WTC11 (cell line): Measurements from ENCODE around the gene ZNF670. TPM values are rescaled to one million over a fixed set of nuclear protein-coding genes. Genes with fewer than 3 reads are reported as not detected.
"Not testable (repeated sequence)": the region's sequence is repeated elsewhere in the genome, so short reads cannot be mapped to it uniquely, and the experiment has no call there.

ENCODE experiments used
- ATAC-seq: fragments of 200-7000 bp; cut with Tn5 transposase; 2 replicates; pipeline ENCODE4 v1.10.0; 2021; ENCODE audit warnings: mild to moderate bottlenecking, moderate library complexity
- CTCF ChIA-PET: fragments of 300-600 bp; sonication (Branson Sonifier 250); formaldehyde crosslinking; loops from one replicate; lab custom pipeline; 2021; ENCODE audit warnings: antibody characterized with exemption; lab: Charles Lee
- POLR2A ChIA-PET: fragments of 350-600 bp; sonication (Branson Sonifier 250); formaldehyde crosslinking; loops from one replicate; lab custom pipeline; 2021; ENCODE audit warnings: antibody characterized with exemption; lab: Charles Lee
- DNase-seq: peaks from one replicate; pipeline ENCODE4 v3.0.0; 2021; ENCODE audit warnings: low spot score
- H3K27ac Mint-ChIP-seq: 2 replicates; pipeline ENCODE4 v1.8.0; 2021; ENCODE audit warnings: mixed read lengths
- H3K27me3 Mint-ChIP-seq: 2 replicates; pipeline ENCODE4 v1.8.0; 2021; ENCODE audit warnings: low read depth, mild to moderate bottlenecking, moderate library complexity, mixed read lengths
- H3K36me3 Mint-ChIP-seq: 2 replicates; pipeline ENCODE4 v1.8.0; 2021; ENCODE audit warnings: mixed read lengths
- H3K4me1 Mint-ChIP-seq: 2 replicates; pipeline ENCODE4 v1.8.0; 2022; ENCODE audit warnings: mixed read lengths
- H3K4me3 Mint-ChIP-seq: 2 replicates; pipeline ENCODE4 v1.8.0; 2021; ENCODE audit warnings: mild to moderate bottlenecking, moderate library complexity, mixed read lengths
- H3K9me3 Mint-ChIP-seq: 2 replicates; pipeline ENCODE4 v1.8.0; 2021; ENCODE audit warnings: mixed read lengths
- AFF4 ChIP-seq: sonication (generic); formaldehyde crosslinking; IDR thresholded peaks from 2 replicates; pipeline ENCODE4 v1.8.1; 2023; ENCODE audit warnings: mild to moderate bottlenecking, missing genetic modification reagents, borderline replicate concordance
- ATF1 ChIP-seq: sonication (generic); formaldehyde crosslinking; IDR thresholded peaks from 2 replicates; pipeline ENCODE4 v1.8.1; 2023; ENCODE audit warnings: mild to moderate bottlenecking, moderate library complexity, missing genetic modification reagents
- CREB1 ChIP-seq: sonication (generic); formaldehyde crosslinking; IDR thresholded peaks from 2 replicates; pipeline ENCODE4 v1.8.0; 2023; ENCODE audit warnings: mild to moderate bottlenecking, missing genetic modification reagents
- CREM ChIP-seq: sonication (generic); formaldehyde crosslinking; IDR thresholded peaks from 2 replicates; pipeline ENCODE4 v1.8.1; 2022; ENCODE audit warnings: mild to moderate bottlenecking, missing genetic modification reagents, moderate library complexity
- EMX1 ChIP-seq: fragments of 250-450 bp; sonication (Bioruptor Pico); IDR thresholded peaks from 2 replicates; pipeline ENCODE4 v1.8.0; 2021; ENCODE audit warnings: mild to moderate bottlenecking
- GABPB1 ChIP-seq: sonication (generic); formaldehyde crosslinking; IDR thresholded peaks from 2 replicates; pipeline ENCODE4 v1.8.1; 2023; ENCODE audit warnings: mild to moderate bottlenecking, missing genetic modification reagents
- MLX ChIP-seq: sonication (generic); formaldehyde crosslinking; IDR thresholded peaks from 2 replicates; pipeline ENCODE4 v1.8.1; 2023; ENCODE audit warnings: mild to moderate bottlenecking, missing genetic modification reagents, moderate library complexity
- PREB ChIP-seq: sonication (generic); formaldehyde crosslinking; IDR thresholded peaks from 2 replicates; pipeline ENCODE4 v1.8.1; 2022; ENCODE audit warnings: mild to moderate bottlenecking, missing genetic modification reagents, moderate library complexity, borderline replicate concordance
- STAT6 ChIP-seq: sonication (generic); formaldehyde crosslinking; conservative IDR thresholded peaks from 2 replicates; pipeline ENCODE4 v1.8.1; 2023; ENCODE audit warnings: mild to moderate bottlenecking, low read depth, missing genetic modification reagents, moderate library complexity
- TEAD4 ChIP-seq: sonication (generic); formaldehyde crosslinking; IDR thresholded peaks from 2 replicates; pipeline ENCODE4 v1.8.0; 2022; ENCODE audit warnings: mild to moderate bottlenecking, missing genetic modification reagents
- ZNF263 ChIP-seq: sonication (generic); formaldehyde crosslinking; IDR thresholded peaks from 2 replicates; pipeline ENCODE4 v1.8.1; 2022; ENCODE audit warnings: low read depth, mild to moderate bottlenecking, moderate library complexity, missing genetic modification reagents
- total RNA-seq: library from RNA; stranded (reverse); gene quantifications from 3 replicates; pipeline ENCODE4 v1.2.3, GENCODE V29; 2021
- TF ChIP-seq, protein P1 (sequence below): sonication (generic); formaldehyde crosslinking; IDR thresholded peaks from 2 replicates; pipeline ENCODE4 v1.8.1; 2022; ENCODE audit warnings: mild to moderate bottlenecking, moderate library complexity, missing genetic modification reagents

ZNF670 gene
- total RNA-seq, 1 experiment from 2014 or later = 11.1 TPM

- no peak for DNase-seq
- Mint-ChIP-seq H3K27me3 (peaks cover 10% of the 10 kb centered on the region), H3K27ac (no peak overlapping the region), H3K36me3 (peaks cover 98% of the 10 kb centered on the region), H3K9me3 (peaks cover 94% of the 10 kb centered on the region), H3K4me3 (no peak overlapping the region), H3K4me1 (no peaks in the 10 kb centered on the region)
- POLR2A ChIA-PET = no interaction called here
- no peak for ATAC-seq
- CTCF ChIA-PET = no interaction called here
- TF ChIP-seq EMX1 (CRISPR knock-in tag) (no peak), CREM (no peak), STAT6 (CRISPR knock-in tag) (no peak), MLX (CRISPR knock-in tag) (no peak), AFF4 (no peak)
Measured at GRCh38 chr1:247043406-247043805, 35.2 kb downstream of the ZNF670 start.

DNA sequence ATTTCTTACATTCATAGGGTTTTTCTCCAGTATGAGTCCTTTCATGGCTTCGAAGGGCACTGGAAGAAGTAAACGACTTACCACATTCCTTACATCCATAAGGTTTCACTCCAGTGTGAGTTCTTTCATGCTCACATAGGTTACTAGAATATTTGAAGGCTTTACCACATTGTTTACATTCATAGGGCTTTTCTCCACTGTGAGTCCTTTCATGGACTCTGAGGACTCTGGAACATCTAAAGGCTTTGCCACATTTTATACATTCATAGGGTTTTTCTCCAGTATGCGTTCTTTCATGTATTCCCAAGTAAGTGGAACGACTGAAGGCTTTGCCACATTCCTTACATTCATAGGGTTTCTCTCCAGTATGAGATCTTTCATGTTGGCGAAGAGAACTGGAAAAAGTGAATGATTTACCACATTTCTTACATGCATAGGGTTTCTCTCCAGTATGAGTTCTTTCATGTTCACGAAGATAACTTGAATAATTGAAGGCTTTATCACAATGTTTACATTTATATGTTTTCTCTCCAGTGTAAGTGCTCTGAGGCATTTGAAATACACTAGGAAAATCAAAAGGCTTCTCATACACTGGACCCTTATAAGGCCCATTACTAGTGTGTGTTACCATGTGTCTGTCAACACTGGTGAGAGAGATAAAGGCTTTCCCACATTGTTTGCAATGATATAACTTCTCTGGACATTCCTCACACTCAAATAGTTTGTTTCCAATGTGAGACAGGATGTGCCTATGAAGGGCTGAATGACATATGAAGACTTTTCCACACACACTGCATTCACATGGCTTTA lies 40.9 kb downstream of the ZNF670 start:
- Mint-ChIP-seq H3K4me3 (no peak overlapping the region), H3K27me3 (peaks cover 4% of the 10 kb centered on the region; the same call in 1 of the 2 replicates), H3K27ac (no peak overlapping the region), H3K4me1 (no peaks in the 10 kb centered on the region), H3K36me3 (peaks cover 94% of the 10 kb centered on the region), H3K9me3 (peaks cover 91% of the 10 kb centered on the region)
- POLR2A ChIA-PET = interaction anchor here (0.6 kb wide), 1 partner anchor 118 kb away, joined by 4 read pairs; no protein-coding TSS in a partner anchor
- CTCF ChIA-PET = no interaction called here
- no peak for ATAC-seq
- DNase-seq = no peak
- TF ChIP-seq ZNF263 (CRISPR knock-in tag) = no peak
- TF ChIP-seq EMX1 (CRISPR knock-in tag) = no peak
- no peak for TF ChIP-seq CREB1
- TF ChIP-seq, protein P1, sequence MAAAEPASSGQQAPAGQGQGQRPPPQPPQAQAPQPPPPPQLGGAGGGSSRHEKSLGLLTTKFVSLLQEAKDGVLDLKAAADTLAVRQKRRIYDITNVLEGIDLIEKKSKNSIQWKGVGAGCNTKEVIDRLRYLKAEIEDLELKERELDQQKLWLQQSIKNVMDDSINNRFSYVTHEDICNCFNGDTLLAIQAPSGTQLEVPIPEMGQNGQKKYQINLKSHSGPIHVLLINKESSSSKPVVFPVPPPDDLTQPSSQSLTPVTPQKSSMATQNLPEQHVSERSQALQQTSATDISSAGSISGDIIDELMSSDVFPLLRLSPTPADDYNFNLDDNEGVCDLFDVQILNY (CRISPR knock-in tag) = no peak
- no peak for TF ChIP-seq GABPB1 (CRISPR knock-in tag)
- no peak for TF ChIP-seq PREB (CRISPR knock-in tag)
- no peak for TF ChIP-seq CREM
- no peak for TF ChIP-seq ATF1 (CRISPR knock-in tag)
- TF ChIP-seq TEAD4 (CRISPR knock-in tag) = no peak
- TF ChIP-seq, all 79 proteins: peak for 0

GRCh38 chr1:247032306-247032705 lies 46.3 kb downstream of the ZNF670 start:
- peaks cover 78% of the 10 kb centered on the region for H3K36me3 Mint-ChIP-seq
- POLR2A ChIA-PET, ATAC-seq, CTCF ChIA-PET, H3K27ac Mint-ChIP-seq, DNase-seq, H3K4me3 Mint-ChIP-seq, H3K4me1 Mint-ChIP-seq: not testable (repeated sequence)
- H3K9me3 Mint-ChIP-seq = peaks cover 80% of the 10 kb centered on the region
- peaks cover 23% of the 10 kb centered on the region for H3K27me3 Mint-ChIP-seq

Other genes starting within 250 kb of the ZNF670 start
- 37.7 to 46.4 TPM (median 39.2 TPM) in 3 replicates for gene AHCTF1, start 146.9 kb downstream of the ZNF670 start, total RNA-seq
- 29.4 to 32.6 TPM (median 29.4 TPM) in 3 replicates for gene ZNF695, start 70.8 kb downstream of the ZNF670 start, total RNA-seq
- gene ZNF669, start 25.5 kb upstream of the ZNF670 start, total RNA-seq = 15.2 to 18.3 TPM (median 16.6 TPM) in 3 replicates
- 31.8 to 33.8 TPM (median 33.0 TPM) in 3 replicates for gene ZNF124, start 93.2 kb upstream of the ZNF670 start, total RNA-seq
- not detected in 3 replicates for gene VN1R5, start 177.3 kb upstream of the ZNF670 start, total RNA-seq